LNCAP (cell line): ENCODE measurements around the gene JAKMIP1.

Experiments
- TF ChIP-seq, protein P1 (sequence below): fragments of 450-650 bp; IDR thresholded peaks from 2 replicates; pipeline ENCODE4 v1.5.1; 2017; ENCODE audit warnings: mild to moderate bottlenecking

The JAKMIP1 gene

GRCh38 chr4:6239968-6240367, 39.6 kb upstream of the JAKMIP1 start:
- TF ChIP-seq, protein P1, sequence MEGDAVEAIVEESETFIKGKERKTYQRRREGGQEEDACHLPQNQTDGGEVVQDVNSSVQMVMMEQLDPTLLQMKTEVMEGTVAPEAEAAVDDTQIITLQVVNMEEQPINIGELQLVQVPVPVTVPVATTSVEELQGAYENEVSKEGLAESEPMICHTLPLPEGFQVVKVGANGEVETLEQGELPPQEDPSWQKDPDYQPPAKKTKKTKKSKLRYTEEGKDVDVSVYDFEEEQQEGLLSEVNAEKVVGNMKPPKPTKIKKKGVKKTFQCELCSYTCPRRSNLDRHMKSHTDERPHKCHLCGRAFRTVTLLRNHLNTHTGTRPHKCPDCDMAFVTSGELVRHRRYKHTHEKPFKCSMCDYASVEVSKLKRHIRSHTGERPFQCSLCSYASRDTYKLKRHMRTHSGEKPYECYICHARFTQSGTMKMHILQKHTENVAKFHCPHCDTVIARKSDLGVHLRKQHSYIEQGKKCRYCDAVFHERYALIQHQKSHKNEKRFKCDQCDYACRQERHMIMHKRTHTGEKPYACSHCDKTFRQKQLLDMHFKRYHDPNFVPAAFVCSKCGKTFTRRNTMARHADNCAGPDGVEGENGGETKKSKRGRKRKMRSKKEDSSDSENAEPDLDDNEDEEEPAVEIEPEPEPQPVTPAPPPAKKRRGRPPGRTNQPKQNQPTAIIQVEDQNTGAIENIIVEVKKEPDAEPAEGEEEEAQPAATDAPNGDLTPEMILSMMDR: no peak

DNA sequence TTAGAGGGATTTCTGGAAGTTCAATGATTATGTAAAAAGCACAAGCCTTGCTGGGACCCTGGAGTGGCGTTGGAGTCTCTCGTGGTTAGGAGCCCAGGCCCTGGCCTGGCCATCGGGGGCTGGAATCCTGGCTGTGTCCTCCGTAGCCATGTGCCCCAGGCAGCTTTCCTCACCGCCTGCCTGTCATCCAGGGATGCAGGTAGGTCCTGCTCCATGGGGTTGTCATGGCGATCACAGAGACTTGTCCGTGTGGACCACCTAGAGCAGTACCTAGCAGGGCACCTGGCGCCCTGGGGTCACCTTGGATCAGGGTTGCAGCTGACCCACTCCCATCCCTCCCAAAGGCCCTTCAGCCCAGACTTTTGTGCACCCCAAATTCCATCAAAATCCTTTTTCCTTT, 39.1 kb upstream of the JAKMIP1 start:
- TF ChIP-seq, protein P1: no peak

DNA sequence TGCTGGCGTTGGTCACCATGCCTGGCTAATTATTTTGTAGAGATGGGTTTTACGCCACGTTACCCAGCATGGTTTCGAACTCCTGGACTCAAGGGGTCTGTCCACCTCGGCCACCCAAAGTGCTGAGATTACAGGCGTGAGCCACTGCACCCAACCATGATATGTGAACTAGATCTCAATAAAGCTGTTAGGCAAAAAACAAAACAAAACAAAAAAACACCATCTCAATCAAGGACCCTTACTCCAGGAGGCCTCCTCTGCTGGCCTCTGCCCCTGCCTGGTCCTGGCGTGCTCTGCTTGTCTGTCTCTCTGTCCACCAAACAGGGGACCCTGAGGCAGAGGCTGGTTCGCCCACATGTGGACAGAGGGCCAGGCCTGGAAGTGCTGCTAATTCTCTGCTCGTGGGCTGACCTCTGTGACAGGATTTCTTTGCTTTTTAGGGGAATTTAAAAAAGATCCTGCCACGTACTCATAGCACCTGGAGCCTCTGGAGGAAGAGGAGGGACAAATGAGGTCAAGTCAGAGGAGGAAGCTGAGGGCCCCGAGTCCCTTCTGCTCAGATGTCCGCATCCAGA, 36.6 kb upstream of the JAKMIP1 start:
- TF ChIP-seq, protein P1: no peak

DNA sequence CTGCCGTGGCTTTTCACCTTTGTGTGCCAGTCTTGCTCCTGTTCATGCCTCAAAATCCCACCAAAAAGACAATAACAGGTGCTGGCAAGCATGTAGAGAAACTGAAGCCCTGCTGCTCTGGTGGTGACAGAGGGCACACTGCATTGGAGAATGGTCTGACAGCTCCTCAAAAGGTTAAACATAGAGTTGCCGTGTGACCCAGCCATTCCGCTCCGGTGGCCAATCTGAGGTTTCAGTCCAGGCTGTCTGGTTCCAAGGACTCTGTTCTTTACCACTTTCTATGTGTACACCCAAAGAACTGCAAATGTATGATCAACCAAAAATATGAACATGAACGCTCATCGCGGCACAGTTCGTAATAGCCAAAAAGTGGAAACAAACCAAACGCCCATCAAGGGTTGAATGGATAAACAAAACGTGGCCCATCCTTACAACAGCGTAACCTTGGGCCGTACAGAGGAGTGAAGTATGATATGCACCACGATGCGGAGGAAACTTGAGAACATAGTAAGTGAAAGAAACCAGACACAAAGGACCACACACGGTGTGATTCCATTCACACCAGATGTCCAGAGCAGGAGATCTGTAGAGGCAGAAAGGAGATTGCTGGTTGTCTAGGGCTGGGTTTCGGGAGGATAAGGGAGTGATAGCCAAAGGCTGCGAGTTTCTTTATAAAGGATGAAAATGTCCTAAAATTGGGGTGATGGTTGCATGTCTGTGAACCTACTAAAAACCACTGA, 35.7 kb upstream of the JAKMIP1 start:
- TF ChIP-seq, protein P1: no peak

GRCh38 chr4:6235012-6235411, 34.7 kb upstream of the JAKMIP1 start:
- TF ChIP-seq, protein P1: no peak

DNA sequence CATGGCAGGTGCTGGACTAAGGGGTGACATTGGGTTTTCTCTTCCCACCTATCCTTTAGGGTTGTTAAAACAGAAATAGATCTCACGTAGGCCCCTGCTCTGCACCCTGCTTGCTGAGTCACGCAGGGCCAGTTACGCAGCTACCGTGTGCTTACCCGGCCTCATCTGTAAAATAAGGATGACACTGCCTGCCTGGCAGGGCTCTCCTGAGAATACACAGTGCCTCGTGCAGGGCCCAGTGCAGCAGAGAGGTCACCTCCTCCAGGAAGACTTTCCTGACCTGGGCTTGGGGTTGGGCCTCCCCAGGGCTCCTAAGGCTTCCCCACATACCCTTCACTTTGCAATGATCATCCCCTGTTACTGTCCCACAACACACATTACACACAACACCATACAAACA, 33.6 kb upstream of the JAKMIP1 start:
- TF ChIP-seq, protein P1: no peak

DNA sequence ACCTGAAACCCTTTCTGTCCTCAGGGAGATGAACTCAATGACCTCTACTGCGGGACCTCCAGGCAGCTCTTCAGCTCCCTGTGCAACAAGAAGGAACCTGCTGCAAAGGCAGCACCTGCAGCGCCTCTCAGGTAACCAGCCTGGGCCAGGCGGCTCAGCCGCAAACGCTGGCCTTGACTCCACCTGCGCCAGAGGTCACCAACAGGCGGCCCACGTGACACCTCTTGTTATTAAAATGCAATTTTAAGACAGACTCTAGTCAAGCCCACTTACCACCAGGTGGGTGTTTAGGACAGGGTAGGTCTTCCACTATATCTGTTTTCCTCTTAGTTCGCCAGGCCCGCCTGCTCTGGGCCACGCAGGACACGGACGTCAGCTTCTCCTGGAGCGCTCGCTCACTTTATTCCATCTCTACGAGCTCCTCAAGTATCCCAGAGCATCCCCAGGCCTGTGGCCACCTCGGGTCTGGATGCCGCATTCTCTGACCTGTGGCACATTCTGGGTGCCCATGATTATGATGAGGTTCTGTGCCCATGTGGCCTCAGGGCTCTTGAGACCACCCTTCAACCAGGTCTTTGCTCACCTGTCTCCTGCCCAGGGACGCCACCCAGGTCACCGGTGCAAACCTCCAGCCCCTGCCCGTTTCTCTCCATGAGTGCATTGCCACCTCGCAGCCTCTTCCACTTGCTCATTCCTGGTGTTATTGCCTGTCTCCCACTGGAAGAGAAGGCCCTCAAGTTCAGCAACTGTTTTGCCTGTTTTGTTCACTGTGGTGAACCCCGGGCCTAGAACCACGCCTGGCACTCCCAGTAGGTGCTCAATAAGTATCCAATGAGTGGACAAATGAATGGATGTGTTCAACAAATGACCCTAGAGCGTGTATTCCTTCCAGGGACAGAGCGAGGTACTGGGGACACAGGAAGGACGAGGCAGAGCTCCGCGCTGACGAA, 32.8 kb upstream of the JAKMIP1 start:
- TF ChIP-seq, protein P1: no peak
